Measurements from ENCODE around the gene HIVEP3. TPM values are rescaled to one million over a fixed set of nuclear protein-coding genes. Genes with fewer than 3 reads are reported as not detected.

HIVEP3 gene
- total RNA-seq, 1 experiment from 2014 or later: 1.1 TPM

GRCh38 chr1:41615981-41616380 is 302.7 kb downstream of the HIVEP3 start:
- DNase-seq (ENCODE audit: low spot score): no peak

- no peak for DNase-seq (ENCODE audit: low spot score)
Observed at GRCh38 chr1:41615316-41615715, 303.4 kb downstream of the HIVEP3 start.

GRCh38 chr1:41614818-41615217 is 303.9 kb downstream of the HIVEP3 start:
- no peak for DNase-seq (ENCODE audit: low spot score)

GRCh38 chr1:41613689-41614574 is 304.8 kb downstream of the HIVEP3 start:
- DNase-seq (ENCODE audit: low spot score): no peak

- DNase-seq (ENCODE audit: low spot score): no peak
Observed at GRCh38 chr1:41612953-41613352, 305.8 kb downstream of the HIVEP3 start.

GRCh38 chr1:41611932-41612450 is 306.7 kb downstream of the HIVEP3 start:
- no peak for DNase-seq (ENCODE audit: low spot score)

- no peak for DNase-seq (ENCODE audit: low spot score)
Observed at GRCh38 chr1:41611068-41611931, 307.4 kb downstream of the HIVEP3 start.

- no peak for DNase-seq (ENCODE audit: low spot score)
Observed at GRCh38 chr1:41610361-41610760, 308.4 kb downstream of the HIVEP3 start.

GRCh38 chr1:41609166-41609883 is 309.4 kb downstream of the HIVEP3 start:
- DNase-seq (ENCODE audit: low spot score): no peak

- no peak for DNase-seq (ENCODE audit: low spot score)
Observed at GRCh38 chr1:41608211-41608610, 310.5 kb downstream of the HIVEP3 start.

- DNase-seq (ENCODE audit: low spot score): no peak
Observed at GRCh38 chr1:41607808-41608207, 310.9 kb downstream of the HIVEP3 start.

GRCh38 chr1:41599912-41600311 is 318.8 kb downstream of the HIVEP3 start:
- peak; percentile 34 for DNase-seq (ENCODE audit: low spot score)

GRCh38 chr1:41598325-41598724 is 320.4 kb downstream of the HIVEP3 start:
- DNase-seq (ENCODE audit: low spot score): no peak

GRCh38 chr1:41592451-41593125 is 326.1 kb downstream of the HIVEP3 start:
- DNase-seq (ENCODE audit: low spot score): no peak

- DNase-seq (ENCODE audit: low spot score): no peak
Observed at GRCh38 chr1:41591891-41592290, 326.8 kb downstream of the HIVEP3 start.

GRCh38 chr1:41590331-41590730 is 328.4 kb downstream of the HIVEP3 start:
- no peak for DNase-seq (ENCODE audit: low spot score)

- DNase-seq (ENCODE audit: low spot score): no peak
Observed at GRCh38 chr1:41589395-41589794, 329.3 kb downstream of the HIVEP3 start.

GRCh38 chr1:41588334-41588875 is 330.3 kb downstream of the HIVEP3 start:
- DNase-seq (ENCODE audit: low spot score): no peak

- DNase-seq (ENCODE audit: low spot score): no peak
Observed at GRCh38 chr1:41587791-41588190, 330.9 kb downstream of the HIVEP3 start.

GRCh38 chr1:41586230-41586629 is 332.5 kb downstream of the HIVEP3 start:
- no peak for DNase-seq (ENCODE audit: low spot score)

Measured in HT-29 (cell line).